ENCODE measurements around the gene SLC7A4.
A peak's percentile ranks its signal among the peaks of the same experiment; 100 is the strongest.
"Not testable (repeated sequence)": the region's sequence is repeated elsewhere in the genome, so short reads cannot be mapped to it uniquely, and the experiment has no call there.

Gene SLC7A4

GRCh38 chr22:21018314-21018713, 14.0 kb downstream of the SLC7A4 start:
- DNase-seq = no peak

- no peak for DNase-seq
These were observed 15.5 kb downstream of the SLC7A4 start for GRCh38 chr22:21016644-21017420.

- DNase-seq = no peak
These were observed 16.8 kb downstream of the SLC7A4 start for GRCh38 chr22:21015466-21016006.

- no peak for DNase-seq
These were observed 17.5 kb downstream of the SLC7A4 start, which contains the start of gene P2RX6 for GRCh38 chr22:21014726-21015465. Gene P2RX6 (plus strand): TSS chr22:21015165. CDS start chr22:21015175, 10 bp downstream.

GRCh38 chr22:21014202-21014725, 18.1 kb downstream of the SLC7A4 start:
- peak; percentile 38 to 76 (median 58) for DNase-seq

GRCh38 chr22:21013657-21014201, 18.6 kb downstream of the SLC7A4 start:
- DNase-seq = no peak

GRCh38 chr22:21012446-21013407, 19.6 kb downstream of the SLC7A4 start:
- DNase-seq = no peak

GRCh38 chr22:21010426-21011113, 21.8 kb downstream of the SLC7A4 start:
- no peak for DNase-seq

- no peak for DNase-seq
These were observed 22.5 kb downstream of the SLC7A4 start for GRCh38 chr22:21009638-21010425.

- DNase-seq = not testable (repeated sequence)
These were observed 23.2 kb downstream of the SLC7A4 start for GRCh38 chr22:21009208-21009607.

- no peak for DNase-seq
These were observed 28.6 kb downstream of the SLC7A4 start for GRCh38 chr22:21003782-21004181.

- peak; percentile 92 to 95 (median 94) for DNase-seq
These were observed 30.6 kb downstream of the SLC7A4 start, which contains the start of gene THAP7 for GRCh38 chr22:21001601-21002325. Gene THAP7 (minus strand): TSS chr22:21002118. CDS start chr22:21001911, 207 bp downstream.

GRCh38 chr22:21000987-21001600, 31.3 kb downstream of the SLC7A4 start:
- no peak for DNase-seq

GRCh38 chr22:21000207-21000986, 32.0 kb downstream of the SLC7A4 start:
- DNase-seq = no peak

- no peak for DNase-seq
These were observed 32.8 kb downstream of the SLC7A4 start for GRCh38 chr22:20999350-21000206.

- no peak for DNase-seq
These were observed 33.7 kb downstream of the SLC7A4 start for GRCh38 chr22:20998411-20999336.

Measured in activated naive CD4-positive, alpha-beta T cell (primary cell).